ENCODE results near the gene EREG. TPM values are rescaled to one million over a fixed set of nuclear protein-coding genes. Genes with fewer than 3 reads are reported as not detected.
"Not testable (repeated sequence)": the region's sequence is repeated elsewhere in the genome, so short reads cannot be mapped to it uniquely, and the experiment has no call there.

Gene EREG
- total RNA-seq, 2 experiments from 2014 or later, result not detected

DNA sequence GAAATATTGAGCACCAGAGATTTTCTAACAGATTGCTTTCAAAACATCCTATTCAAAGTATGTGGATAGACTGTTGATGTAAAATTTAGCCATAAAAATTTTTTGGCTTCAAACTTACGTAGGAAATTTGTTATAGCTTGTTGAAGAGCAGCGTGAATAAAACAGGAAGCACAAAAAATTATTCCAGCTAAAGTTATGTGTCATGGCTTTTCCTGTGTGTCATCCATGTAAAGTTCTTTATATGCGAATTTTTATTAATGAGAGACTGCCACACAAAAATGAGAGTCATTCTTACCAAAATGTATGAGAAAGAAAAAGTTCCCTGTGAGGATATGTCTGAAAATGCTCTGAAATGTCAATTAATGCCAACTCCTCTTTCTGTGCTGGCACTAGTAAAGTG is 37.2 kb upstream of the EREG start:
- H3K36me3 Mint-ChIP-seq (ENCODE audit: low read depth), result no peaks in the 10 kb centered on the region
- no peaks in the 10 kb centered on the region for H3K4me1 Mint-ChIP-seq (ENCODE audit: low read depth)
- ATAC-seq, result no peak
- H3K9me3 Mint-ChIP-seq (ENCODE audit: insufficient read depth), result no peaks in the 10 kb centered on the region
- CTCF ChIA-PET, result no interaction called here
- H3K4me3 Mint-ChIP-seq, result no peak overlapping the region
- POLR2A ChIA-PET, result interaction anchor here (0.6 kb wide), 1 partner anchor 290 kb away, joined by 4 read pairs; no protein-coding TSS in a partner anchor
- DNase-seq, result no peak
- H3K27ac Mint-ChIP-seq, result no peak overlapping the region
- H3K27me3 Mint-ChIP-seq (ENCODE audit: low read depth), result peaks cover 17% of the 10 kb centered on the region

DNA sequence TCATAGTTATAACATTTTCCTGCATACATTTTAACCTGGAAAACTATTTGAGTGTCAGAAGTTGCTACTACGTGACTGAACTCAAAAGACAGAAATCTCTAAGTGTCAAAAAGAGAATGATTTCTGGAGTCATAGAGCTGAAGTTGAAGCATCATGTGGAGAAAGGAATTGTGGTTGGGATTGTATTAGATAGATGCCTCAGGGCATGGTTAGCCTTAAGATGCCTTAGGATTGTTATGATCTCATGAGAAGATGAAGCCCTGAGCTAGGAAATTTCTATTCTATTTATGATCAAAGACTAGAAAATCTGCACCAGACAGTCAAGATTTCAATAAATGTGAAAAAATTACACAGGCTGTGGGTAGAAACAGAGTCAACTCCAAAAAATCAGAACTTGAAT is 36.4 kb upstream of the EREG start:
- DNase-seq (no peak), ATAC-seq (no peak)
- POLR2A ChIA-PET, result no interaction called here
- H3K9me3 Mint-ChIP-seq (ENCODE audit: insufficient read depth), result no peaks in the 10 kb centered on the region
- CTCF ChIA-PET, result no interaction called here
- no peak overlapping the region for H3K27ac Mint-ChIP-seq
- H3K4me3 Mint-ChIP-seq, result no peak overlapping the region
- peaks cover 16% of the 10 kb centered on the region for H3K27me3 Mint-ChIP-seq (ENCODE audit: low read depth)
- no peaks in the 10 kb centered on the region for H3K36me3 Mint-ChIP-seq (ENCODE audit: low read depth)
- H3K4me1 Mint-ChIP-seq (ENCODE audit: low read depth), result no peaks in the 10 kb centered on the region

DNA sequence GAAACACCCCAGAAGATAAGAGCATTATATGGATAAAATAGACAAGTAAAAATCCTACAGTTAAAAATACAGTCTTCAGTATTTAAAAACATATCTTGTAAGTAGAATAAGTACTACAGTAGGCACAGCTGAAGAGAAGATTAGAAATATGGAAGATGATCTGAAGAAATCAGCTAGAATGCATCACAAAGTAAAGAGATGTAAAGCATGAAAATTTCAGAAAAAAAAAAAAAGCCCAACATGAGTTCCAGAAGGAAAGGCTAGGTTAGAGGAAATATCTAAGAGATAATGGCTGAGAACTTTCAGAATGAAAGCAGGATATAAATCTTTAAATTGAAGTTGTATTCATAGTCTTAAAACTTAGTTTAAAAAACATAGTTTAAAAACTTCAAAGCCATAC is 35.6 kb upstream of the EREG start:
- Mint-ChIP-seq H3K9me3 (ENCODE audit: insufficient read depth) (no peaks in the 10 kb centered on the region), H3K27me3 (ENCODE audit: low read depth) (peaks cover 12% of the 10 kb centered on the region), H3K4me3 (no peak overlapping the region), H3K4me1 (ENCODE audit: low read depth) (no peaks in the 10 kb centered on the region), H3K36me3 (ENCODE audit: low read depth) (no peaks in the 10 kb centered on the region), H3K27ac (no peak overlapping the region)
- no peak for DNase-seq
- CTCF ChIA-PET, result no interaction called here
- POLR2A ChIA-PET, result no interaction called here
- ATAC-seq, result no peak

DNA sequence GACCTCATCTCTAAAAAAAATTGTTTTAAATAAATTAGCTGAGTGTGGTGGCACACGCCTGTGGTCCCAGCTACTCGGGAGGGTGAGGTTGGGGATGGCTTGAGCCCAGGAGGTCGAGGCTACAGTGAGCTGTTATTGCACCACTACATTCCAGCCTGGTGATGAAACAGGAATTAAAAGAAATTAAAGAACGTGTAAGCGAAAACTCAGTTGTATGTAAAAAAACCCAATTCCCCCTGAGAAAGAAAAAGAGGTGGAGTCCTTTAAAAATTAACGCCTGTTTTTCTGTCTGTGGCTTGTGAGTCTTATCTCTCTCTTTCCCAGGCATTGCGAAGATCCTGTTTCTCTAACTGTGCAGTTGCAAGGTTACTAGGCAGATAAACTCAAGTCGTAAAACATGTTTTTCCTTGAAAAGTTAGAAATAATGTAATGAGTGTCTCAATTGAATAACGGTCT is 34.6 kb upstream of the EREG start:
- ATAC-seq (no peak), DNase-seq (no peak)
- CTCF ChIA-PET, result no interaction called here
- Mint-ChIP-seq H3K4me1 (ENCODE audit: low read depth) (no peaks in the 10 kb centered on the region), H3K4me3 (no peak overlapping the region), H3K9me3 (ENCODE audit: insufficient read depth) (no peaks in the 10 kb centered on the region), H3K27me3 (ENCODE audit: low read depth) (peaks cover 12% of the 10 kb centered on the region), H3K27ac (no peak overlapping the region), H3K36me3 (ENCODE audit: low read depth) (no peaks in the 10 kb centered on the region)
- POLR2A ChIA-PET, result no interaction called here

DNA sequence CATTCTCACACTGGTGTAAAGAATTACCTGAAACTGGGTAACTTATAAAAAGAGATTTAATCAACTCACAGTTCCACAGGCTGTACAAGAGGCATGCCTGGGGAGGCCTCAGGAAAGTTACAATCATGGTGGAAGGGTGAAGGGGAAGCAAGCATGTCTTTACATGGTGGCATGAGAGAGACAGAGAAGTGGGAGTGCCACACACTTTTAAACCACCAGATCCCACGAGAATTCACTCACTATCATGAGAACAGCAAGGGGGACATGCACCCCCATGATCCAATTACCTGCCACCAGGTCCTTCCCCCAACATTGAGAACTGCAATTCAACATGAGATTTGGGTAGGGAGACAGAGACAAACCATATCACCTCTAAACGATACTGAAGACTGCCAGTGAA is 33.7 kb upstream of the EREG start:
- no peak overlapping the region for H3K27ac Mint-ChIP-seq
- POLR2A ChIA-PET, result no interaction called here
- H3K4me3 Mint-ChIP-seq, result no peak overlapping the region
- no peak for DNase-seq
- H3K9me3 Mint-ChIP-seq (ENCODE audit: insufficient read depth), result no peaks in the 10 kb centered on the region
- H3K36me3 Mint-ChIP-seq (ENCODE audit: low read depth), result no peaks in the 10 kb centered on the region
- CTCF ChIA-PET, result no interaction called here
- no peaks in the 10 kb centered on the region for H3K4me1 Mint-ChIP-seq (ENCODE audit: low read depth)
- no peak for ATAC-seq
- peaks cover 12% of the 10 kb centered on the region for H3K27me3 Mint-ChIP-seq (ENCODE audit: low read depth)

DNA sequence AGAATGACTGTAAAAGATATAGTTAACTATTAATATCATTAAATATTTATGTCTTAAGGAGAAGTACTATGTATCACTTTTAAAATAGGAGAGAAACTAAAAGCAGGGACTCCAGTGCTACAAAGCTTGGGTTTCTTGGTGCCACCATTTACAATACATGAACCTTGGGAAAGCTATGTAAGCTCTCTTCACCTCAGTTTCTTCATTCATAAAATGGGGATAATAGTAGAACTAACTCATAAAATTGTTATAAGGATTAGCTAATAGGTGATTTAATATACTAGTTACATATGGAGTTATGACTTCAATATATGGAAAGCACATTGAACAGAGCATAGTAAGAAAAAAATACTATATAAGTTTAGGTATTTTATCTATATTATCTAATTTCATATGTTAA is 33.0 kb upstream of the EREG start:
- no peak overlapping the region for H3K27ac Mint-ChIP-seq
- DNase-seq (no peak), ATAC-seq (no peak)
- no peaks in the 10 kb centered on the region for H3K36me3 Mint-ChIP-seq (ENCODE audit: low read depth)
- POLR2A ChIA-PET, result no interaction called here
- CTCF ChIA-PET, result no interaction called here
- H3K4me1 Mint-ChIP-seq (ENCODE audit: low read depth), result no peaks in the 10 kb centered on the region
- no peak overlapping the region for H3K4me3 Mint-ChIP-seq
- peaks cover 12% of the 10 kb centered on the region for H3K27me3 Mint-ChIP-seq (ENCODE audit: low read depth)
- H3K9me3 Mint-ChIP-seq (ENCODE audit: insufficient read depth), result no peaks in the 10 kb centered on the region

DNA sequence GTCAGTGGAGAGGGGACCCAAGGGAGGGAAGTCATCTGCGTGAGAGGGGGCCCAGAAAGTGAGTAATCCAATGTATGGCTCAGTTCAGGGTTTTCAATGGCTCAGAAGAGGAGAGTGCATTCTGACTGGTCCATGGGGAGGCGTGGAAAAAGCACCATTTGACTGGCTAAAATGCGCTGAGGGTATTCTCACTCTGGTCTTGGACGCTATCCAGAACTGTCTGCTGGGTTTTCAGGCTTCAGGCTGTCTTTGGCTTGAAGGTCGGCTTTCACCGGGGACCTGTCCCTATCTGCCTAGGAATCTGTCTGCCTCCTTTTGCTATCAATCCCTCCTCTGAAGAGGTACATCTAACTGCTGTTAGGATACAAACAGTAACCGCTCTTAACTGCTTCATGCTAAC is 30.3 kb upstream of the EREG start:
- no peak overlapping the region for H3K4me3 Mint-ChIP-seq

DNA sequence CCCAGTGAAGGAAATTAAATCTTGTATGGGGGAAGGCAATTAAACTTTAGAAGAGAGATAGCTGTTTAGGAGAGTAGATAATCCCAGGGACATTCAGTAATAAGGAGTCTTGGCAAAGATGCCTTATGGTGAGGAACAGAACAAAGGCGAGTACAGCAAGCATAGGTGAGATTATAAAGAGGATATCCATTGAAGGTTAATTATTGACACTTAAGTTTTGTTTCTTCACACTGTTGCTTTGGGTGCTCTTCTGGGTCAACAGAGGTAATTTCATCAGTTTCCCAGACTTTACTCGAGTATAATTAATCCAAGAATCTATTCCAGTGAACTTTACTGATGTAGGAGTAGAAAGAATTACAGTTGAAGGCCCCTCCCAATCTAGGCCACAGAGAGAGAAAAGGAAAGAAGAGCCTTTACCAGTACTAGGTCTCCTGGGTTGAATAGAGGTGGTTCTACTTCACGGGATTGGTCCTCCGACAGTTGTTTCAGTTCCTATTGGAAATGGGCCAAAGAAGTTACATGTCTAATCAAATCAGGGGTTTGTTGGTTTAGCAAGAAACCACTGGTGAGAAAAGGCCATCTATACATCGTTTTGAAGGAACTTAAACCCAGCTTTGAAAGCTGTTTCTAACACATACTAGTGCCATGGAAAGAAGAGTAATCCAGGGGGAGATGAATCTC is 29.5 kb upstream of the EREG start:
- Mint-ChIP-seq H3K4me3 (no peak overlapping the region), H3K27ac (no peak overlapping the region), H3K4me1 (ENCODE audit: low read depth) (no peaks in the 10 kb centered on the region), H3K36me3 (ENCODE audit: low read depth) (no peaks in the 10 kb centered on the region), H3K27me3 (ENCODE audit: low read depth) (peaks cover 7% of the 10 kb centered on the region), H3K9me3 (ENCODE audit: insufficient read depth) (no peaks in the 10 kb centered on the region)
- no peak for DNase-seq
- ChIA-PET CTCF (no interaction called here), POLR2A (no interaction called here)
- no peak for ATAC-seq

More for the DNA sequence above, 30.3 kb upstream of the EREG start:
- ChIA-PET POLR2A (no interaction called here), CTCF (no interaction called here)
- peaks cover 6% of the 10 kb centered on the region for H3K27me3 Mint-ChIP-seq (ENCODE audit: low read depth)
- no peaks in the 10 kb centered on the region for H3K9me3 Mint-ChIP-seq (ENCODE audit: insufficient read depth)
- no peaks in the 10 kb centered on the region for H3K36me3 Mint-ChIP-seq (ENCODE audit: low read depth)
- H3K27ac Mint-ChIP-seq, result no peak overlapping the region
- ATAC-seq (no peak), DNase-seq (no peak)
- H3K4me1 Mint-ChIP-seq (ENCODE audit: low read depth), result no peaks in the 10 kb centered on the region

DNA sequence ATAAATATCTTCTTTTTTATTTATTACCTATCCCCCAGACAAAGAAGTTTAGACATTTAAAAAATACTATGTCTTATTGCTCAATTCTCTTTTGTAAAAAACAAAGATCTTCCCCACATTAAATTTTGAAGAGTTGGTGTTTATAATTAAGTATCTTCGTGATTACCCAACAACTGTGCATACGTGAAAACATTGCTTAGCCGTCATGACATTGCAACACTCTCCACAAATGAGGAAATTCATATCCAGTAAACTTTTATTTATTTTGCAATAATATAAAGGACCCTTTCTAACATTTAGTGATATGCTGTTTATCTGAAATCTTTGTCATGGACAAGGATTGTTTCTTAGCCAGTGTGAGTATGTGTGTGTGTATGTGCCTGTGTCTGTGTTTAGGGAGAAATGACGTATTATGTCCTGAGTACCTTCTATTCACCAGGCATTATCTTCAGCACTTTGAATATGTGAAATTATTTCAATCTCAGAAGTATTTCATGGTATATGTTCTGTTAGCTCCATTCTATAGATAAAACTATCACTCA is 26.1 kb upstream of the EREG start:
- ChIA-PET POLR2A (no interaction called here), CTCF (no interaction called here)
- Mint-ChIP-seq H3K27me3 (ENCODE audit: low read depth) (peaks cover 3% of the 10 kb centered on the region), H3K9me3 (ENCODE audit: insufficient read depth) (no peaks in the 10 kb centered on the region), H3K4me3 (no peak overlapping the region), H3K27ac (no peak overlapping the region), H3K36me3 (ENCODE audit: low read depth) (no peaks in the 10 kb centered on the region), H3K4me1 (ENCODE audit: low read depth) (no peaks in the 10 kb centered on the region)
- DNase-seq, result no peak
- ATAC-seq, result no peak

DNA sequence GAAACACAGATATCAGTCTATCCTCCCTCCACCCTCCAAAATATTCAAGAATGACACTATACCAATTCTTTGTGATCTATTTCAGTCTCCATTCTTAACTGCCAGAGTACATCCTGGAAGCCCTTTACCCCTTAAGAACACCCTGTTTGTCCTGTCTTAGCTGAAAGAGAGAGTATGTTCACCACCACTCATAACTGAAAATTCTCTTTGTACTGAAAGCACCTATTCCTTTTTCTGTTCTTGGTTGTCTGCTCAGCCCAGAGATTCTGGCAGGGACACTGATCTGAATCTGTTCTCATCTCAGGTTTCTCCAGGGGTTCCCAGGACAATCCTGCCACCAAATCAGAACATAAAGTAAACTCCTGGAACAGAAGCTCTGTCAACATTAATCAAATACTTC is 25.4 kb upstream of the EREG start:
- H3K27me3 Mint-ChIP-seq (ENCODE audit: low read depth), result peaks cover 3% of the 10 kb centered on the region
- no peak overlapping the region for H3K4me3 Mint-ChIP-seq
- no peak overlapping the region for H3K27ac Mint-ChIP-seq
- no peaks in the 10 kb centered on the region for H3K9me3 Mint-ChIP-seq (ENCODE audit: insufficient read depth)
- H3K4me1 Mint-ChIP-seq (ENCODE audit: low read depth), result no peaks in the 10 kb centered on the region
- no peaks in the 10 kb centered on the region for H3K36me3 Mint-ChIP-seq (ENCODE audit: low read depth)
- CTCF ChIA-PET, result no interaction called here
- POLR2A ChIA-PET, result no interaction called here
- ATAC-seq (no peak), DNase-seq (no peak)

DNA sequence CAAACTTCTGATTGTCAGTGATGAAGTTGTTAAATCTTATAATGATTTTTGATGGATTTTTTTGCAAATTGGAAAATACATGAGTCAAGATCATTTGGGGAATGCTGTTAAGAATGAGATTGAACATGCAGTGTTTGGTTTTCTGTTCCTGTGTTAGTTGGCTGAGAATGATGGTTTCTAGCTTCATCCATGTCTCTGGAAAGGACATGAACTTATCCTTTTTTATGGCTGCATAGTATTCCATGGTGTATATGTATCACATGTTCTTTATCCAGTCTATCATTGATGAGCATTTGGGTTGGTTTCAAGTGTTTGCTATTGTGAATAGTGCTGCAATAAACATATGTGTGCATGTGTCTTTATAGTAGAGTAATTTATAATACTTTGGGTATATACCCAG is 24.5 kb upstream of the EREG start:
- H3K9me3 Mint-ChIP-seq (ENCODE audit: insufficient read depth); H3K4me1 Mint-ChIP-seq (ENCODE audit: low read depth); POLR2A ChIA-PET; CTCF ChIA-PET; H3K27ac Mint-ChIP-seq; DNase-seq; H3K36me3 Mint-ChIP-seq (ENCODE audit: low read depth); H3K27me3 Mint-ChIP-seq (ENCODE audit: low read depth); ATAC-seq; H3K4me3 Mint-ChIP-seq: not testable (repeated sequence)

DNA sequence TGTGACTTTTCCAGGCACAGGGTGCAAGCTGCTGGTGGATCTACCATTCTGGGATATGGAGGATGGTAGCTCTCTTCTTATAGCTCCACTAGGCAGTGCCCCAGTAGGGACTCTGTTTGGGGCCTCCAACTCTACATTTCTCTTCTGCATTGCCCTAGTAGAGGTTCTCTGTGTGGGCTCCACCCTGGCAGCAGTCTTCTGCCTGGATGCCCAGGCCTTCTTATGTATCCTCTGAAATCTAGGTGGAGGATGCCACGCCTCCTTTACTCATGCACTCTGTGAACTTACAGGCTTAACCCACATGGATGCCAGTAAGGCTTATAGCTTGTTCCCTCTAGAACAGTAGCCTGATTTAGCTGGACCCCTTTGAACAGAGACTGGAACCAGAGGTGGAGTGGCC is 20.9 kb upstream of the EREG start:
- Mint-ChIP-seq H3K4me1 (ENCODE audit: low read depth) (no peaks in the 10 kb centered on the region), H3K4me3 (no peak overlapping the region), H3K36me3 (ENCODE audit: low read depth) (no peaks in the 10 kb centered on the region), H3K27me3 (ENCODE audit: low read depth) (peaks cover 6% of the 10 kb centered on the region), H3K9me3 (ENCODE audit: insufficient read depth) (no peaks in the 10 kb centered on the region), H3K27ac (no peak overlapping the region)
- ChIA-PET POLR2A (no interaction called here), CTCF (no interaction called here)
- DNase-seq, result no peak
- ATAC-seq, result no peak

DNA sequence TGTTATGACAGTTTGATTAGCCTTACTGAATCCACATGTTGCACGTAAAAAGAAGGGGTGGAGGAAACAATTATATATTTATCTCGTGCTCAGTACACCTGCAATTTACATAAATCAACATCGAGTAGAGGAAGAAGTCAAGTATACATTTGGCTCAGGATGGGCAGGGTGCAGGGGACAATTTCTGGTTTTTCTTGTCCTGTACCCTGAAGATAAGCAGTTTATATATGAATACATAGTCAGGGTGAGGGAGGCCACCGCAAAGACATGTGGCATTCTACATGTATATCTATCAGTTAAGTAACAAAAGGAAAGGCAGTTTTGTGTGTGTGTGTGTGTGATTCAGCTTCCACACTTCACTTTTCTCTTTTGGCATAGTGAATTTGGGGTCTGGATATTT is 11.1 kb upstream of the EREG start:
- CTCF ChIA-PET, result no interaction called here
- Mint-ChIP-seq H3K4me1 (ENCODE audit: low read depth) (no peaks in the 10 kb centered on the region), H3K4me3 (no peak overlapping the region), H3K9me3 (ENCODE audit: insufficient read depth) (no peaks in the 10 kb centered on the region), H3K27ac (no peak overlapping the region), H3K27me3 (ENCODE audit: low read depth) (peaks cover 18% of the 10 kb centered on the region), H3K36me3 (ENCODE audit: low read depth) (no peaks in the 10 kb centered on the region)
- DNase-seq, result no peak
- no peak for ATAC-seq
- POLR2A ChIA-PET, result no interaction called here

All from activated CD8-positive, alpha-beta T cell treated with anti-CD3 and anti-CD28 coated beads, Interleukin-2, amount 10 ng/mL, durations not matched to agents 7 days and 5 days (primary cell).